Left kidney (tissue), 2 donors: Measurements from ENCODE around the gene SLC25A4. TPM values are rescaled to one million over a fixed set of nuclear protein-coding genes. Genes with fewer than 3 reads are reported as not detected.
"Not testable (repeated sequence)": the region's sequence is repeated elsewhere in the genome, so short reads cannot be mapped to it uniquely, and the experiment has no call there.

ENCODE experiments used
- DNase-seq: peaks from one replicate; pipeline ENCODE4 v3.0.0-alpha.2; 2013
- polyA plus RNA-seq: library from polyadenylated mRNA; unstranded; fragments of 120-200 nt; gene quantifications from one replicate; pipeline ENCODE4 v1.2.1, GENCODE V29; 2013; ENCODE audit not compliant: insufficient read length

The SLC25A4 gene
- polyA plus RNA-seq, 1 donor = 37.1 TPM

- no peak for DNase-seq
Observed at GRCh38 chr4:185171373-185172071, 28.5 kb downstream of the SLC25A4 start.

GRCh38 chr4:185179488-185179887, 36.4 kb downstream of the SLC25A4 start:
- DNase-seq = no peak

DNA sequence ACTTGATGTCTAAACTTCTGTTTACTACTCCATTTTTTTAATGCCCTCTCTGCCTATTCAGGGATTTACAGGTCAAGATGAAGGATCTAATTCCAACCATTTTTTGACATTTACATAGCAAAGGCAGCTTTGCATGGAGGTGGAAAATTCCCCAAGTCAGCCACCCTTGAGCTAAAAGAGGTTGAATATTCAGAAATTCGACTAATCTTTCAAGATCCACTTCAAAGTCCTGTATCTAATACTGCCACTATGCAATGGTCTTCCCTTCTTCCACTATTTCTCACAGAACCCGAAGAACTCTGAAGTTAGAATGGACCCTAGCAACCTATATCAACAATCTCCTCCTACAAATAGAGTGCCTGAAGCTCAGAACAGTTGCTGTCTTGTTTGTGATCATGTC, 39.2 kb downstream of the SLC25A4 start:
- no peak for DNase-seq

GRCh38 chr4:185183622-185184281, 40.7 kb downstream of the SLC25A4 start:
- peak; percentile 86 for DNase-seq

DNA sequence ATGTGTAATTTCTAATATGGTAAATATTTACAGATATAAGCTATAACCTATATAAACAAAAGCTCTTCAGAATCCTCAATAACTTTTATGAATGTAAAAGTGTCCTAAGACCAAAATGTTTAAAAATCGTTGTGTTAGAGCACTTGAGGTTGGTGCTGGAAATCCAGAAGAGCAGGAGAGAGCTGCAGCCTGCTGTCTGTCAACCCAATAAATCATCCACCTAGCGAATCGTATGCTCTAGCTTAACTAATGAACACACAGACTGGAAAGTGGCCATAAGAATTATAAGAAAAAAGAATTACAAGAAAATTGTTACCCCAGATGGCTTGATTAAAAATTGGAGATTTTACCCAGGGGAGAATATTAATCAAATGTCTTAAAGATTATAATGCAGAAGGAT, 43.7 kb downstream of the SLC25A4 start:
- DNase-seq = no peak

DNA sequence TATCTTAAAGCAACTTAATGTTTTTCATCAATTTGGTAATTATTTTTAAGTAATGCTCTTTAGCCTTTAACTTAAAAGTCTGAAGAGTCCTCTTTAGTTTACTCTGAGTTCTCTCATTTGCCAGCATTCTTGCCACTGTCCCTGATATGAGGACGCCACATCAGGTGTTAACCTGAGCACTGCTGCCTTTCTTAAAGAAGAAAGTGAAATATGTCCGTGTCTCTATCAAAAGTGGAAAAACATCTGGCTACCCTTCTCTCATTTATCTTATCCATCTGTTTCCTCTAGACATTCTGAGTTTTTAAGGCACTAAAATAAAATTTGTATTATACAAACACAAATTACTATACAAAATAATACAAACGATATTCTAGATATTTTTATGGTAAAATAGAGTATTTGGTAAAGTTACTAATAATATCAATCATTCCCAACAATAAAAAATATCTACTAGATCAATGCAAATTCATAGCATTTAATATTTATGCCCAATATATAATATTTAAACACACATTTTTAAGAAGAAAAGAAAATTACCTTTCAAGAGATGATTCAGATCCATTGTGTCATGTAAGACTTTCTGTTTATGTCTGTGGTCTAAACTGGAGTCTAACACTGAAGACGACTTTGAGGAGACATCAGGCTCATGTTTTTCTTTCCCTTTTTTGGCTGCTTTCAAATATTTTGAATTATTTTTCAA, 46.7 kb downstream of the SLC25A4 start:
- no peak for DNase-seq

DNA sequence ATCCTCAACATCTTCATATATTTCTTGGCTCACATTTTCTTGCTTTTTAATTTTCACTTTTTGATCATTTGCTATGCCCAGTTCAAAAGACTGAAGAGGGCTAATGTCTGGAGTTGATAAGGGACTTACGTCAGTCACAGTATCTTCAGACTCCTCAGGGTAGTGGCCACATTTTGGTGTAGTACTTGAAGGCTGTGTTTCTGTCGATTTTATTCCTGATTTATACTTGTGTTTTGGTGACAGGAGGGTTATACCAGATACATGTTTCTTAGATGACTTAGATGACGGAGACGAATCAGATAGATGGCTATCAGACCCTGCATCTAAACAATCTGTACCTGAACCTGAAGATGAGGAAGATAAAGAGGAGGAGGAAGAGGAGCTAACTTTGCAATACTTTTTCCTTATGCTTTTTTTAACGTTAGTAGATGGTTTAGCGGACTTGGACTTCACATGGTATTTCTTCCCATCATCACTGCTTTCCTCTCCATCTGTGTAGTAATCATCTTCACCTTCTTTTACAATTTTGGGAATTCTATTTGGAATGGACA, 47.3 kb downstream of the SLC25A4 start:
- DNase-seq = no peak

GRCh38 chr4:185192059-185192458, 49.0 kb downstream of the SLC25A4 start:
- DNase-seq = no peak

- no peak for DNase-seq
Observed at GRCh38 chr4:185194924-185195888, 52.1 kb downstream of the SLC25A4 start.

GRCh38 chr4:185196437-185196836, 53.4 kb downstream of the SLC25A4 start:
- no peak for DNase-seq

- not testable (repeated sequence) for DNase-seq
Observed at GRCh38 chr4:185198189-185198588, 55.1 kb downstream of the SLC25A4 start.

Other genes starting within 250 kb of the SLC25A4 start
- gene HELT, start 124.8 kb upstream of the SLC25A4 start, polyA plus RNA-seq = not detected
- gene CFAP97, start 60.7 kb downstream of the SLC25A4 start, polyA plus RNA-seq = 55.2 TPM
- gene SNX25, start 66.3 kb downstream of the SLC25A4 start, polyA plus RNA-seq = 26.0 TPM